HG03521 (cell line): ENCODE results near the gene ADGRG1.

Source experiments
- ATAC-seq: cut with Tn5 transposase; IDR thresholded peaks from one replicate; pipeline ENCODE4 v1.9.1; 2021; ENCODE audit warnings: mild to moderate bottlenecking, moderate library complexity; ENCODE audit not compliant: unreplicated experiment

The ADGRG1 gene

GRCh38 chr16:57634171-57634570 lies 5.7 kb downstream of the ADGRG1 start:
- ATAC-seq = no peak

DNA sequence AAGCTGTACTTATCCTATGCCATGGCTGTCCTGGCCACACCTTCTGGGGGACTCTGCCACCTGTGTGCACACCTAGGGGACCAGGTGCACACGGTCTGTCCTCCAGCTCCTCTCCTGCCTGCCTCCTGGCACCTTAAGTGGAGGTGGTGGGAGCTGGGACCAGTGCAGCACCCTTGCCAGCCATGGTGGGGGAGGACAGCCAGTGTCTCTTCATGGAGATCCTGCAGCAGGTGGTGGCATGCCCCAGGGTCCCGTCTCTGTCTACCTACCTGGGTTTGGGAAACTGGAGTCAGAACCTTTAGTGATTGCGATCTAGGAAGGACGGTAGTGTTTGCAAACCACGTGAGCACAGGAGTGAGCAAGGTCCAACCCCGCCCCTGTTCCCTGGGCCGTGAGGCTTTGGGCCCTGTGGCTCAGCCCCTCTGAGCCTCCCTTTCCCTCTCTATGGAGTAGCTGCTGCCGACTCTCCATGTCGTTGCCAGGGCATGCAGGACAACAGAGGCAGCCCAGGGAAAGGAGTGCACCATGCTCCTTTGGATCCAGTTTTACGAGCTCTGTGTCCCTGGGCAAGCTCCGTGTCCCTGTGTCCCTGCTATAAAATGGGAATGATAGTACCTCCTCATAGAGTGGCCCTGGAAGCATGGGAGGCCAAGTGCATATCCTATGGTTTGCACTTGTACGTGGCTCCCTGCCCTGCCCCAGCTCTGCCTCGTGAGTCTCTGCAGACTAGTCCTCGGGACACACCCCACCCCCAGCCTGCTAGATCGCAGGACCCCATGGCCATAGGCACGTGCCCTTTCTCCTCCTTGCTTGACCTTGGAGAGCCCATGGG lies 7.1 kb downstream of the ADGRG1 start:
- ATAC-seq = no peak

DNA sequence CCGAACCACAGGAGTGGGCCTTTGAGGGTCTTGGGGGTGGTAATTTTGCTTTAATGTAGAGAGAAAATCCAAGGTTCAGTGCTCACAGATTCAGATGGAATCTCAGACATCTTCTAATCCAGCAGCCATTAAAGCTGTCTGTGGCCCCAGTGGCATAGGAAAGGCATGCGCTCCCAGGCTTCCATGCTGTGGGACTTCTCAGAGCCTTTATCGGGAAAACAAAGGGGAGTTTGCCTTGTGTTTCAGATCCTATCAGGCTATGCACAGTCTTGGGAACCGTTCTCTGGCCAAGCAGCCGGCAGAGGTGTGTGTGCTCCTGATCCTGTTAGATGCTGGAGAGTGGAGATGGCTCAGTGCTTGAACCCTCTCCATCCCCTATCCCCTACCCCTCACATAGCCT lies 7.8 kb downstream of the ADGRG1 start:
- ATAC-seq = no peak

- no peak for ATAC-seq
Measured at GRCh38 chr16:57637020-57637419, 8.6 kb downstream of the ADGRG1 start.

GRCh38 chr16:57637424-57637823 lies 9.0 kb downstream of the ADGRG1 start:
- ATAC-seq = no peak

DNA sequence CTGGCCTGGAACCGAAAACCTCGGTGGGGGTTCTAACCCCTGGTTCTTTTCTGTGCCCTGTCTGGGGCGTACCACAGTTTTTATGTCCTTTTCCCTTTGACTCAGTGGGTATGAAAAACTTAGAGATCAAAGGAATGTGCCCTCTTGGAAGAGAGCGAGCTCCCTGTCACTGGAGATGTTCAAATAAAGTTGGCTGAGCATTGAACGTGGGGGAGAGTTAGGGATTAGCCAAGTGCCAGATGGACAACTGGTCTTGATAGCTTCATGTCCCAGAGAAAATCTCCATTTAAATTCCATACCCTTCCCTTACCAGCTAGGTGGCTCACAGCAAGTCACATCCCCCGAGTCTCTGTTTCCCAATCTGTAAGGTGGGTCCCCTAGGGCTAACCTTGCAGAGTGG lies 9.5 kb downstream of the ADGRG1 start:
- no peak for ATAC-seq

DNA sequence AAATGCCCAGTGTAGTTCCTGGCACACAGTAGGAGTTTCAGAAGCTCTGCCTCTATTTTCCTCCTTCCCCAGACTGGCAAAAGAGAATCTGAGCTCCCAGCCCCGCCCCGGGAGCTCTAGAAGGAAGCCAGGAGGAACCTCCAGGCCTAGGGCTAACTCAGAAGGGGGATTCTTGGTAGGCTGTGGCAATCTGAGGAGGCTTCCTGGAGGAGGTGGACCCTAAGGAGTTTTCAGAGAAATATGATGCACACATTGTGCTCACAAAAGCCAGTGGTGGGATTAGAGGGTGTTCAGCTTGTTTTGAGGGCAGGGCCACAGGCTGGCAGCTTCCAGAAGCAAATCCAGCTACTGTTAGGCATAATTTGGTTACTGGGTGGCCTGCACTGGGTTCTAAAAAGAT lies 10.0 kb downstream of the ADGRG1 start:
- ATAC-seq = no peak

DNA sequence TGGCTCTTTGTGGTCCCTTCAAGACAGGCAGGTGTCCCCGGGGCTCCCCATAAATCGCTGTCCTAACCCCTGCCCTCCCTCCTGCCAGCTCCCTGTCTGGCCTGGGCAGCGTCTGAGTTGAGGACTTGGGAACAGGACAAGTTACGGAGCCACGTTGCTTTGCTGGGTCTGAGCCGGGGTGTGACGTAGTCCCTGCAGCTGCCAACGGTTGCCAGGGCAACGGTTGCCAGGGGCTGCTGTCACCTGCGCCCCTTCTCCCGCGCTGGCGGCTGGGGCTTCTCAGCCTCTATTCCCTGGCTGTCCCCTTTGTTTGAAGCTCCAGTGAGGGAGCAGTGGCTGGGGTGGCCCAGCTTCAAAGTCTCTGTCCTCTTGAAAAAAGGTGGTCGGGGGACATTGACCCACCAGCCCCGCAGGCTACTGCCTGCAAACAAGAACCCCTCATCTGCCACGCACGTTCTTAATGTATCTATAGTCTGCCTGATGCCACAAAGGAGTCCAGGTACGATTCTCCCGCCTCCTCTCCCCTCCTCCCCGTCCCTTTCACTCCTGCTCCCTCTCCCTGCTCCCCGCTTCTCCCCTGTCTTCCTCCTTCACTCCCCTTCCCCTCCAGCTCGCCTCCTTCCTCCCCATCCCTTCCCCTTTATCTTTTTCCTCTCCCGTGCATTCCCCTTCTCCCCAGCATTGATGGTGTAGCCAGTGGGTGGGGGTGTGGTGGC lies 10.9 kb downstream of the ADGRG1 start:
- no peak for ATAC-seq

GRCh38 chr16:57640185-57640584 lies 11.8 kb downstream of the ADGRG1 start:
- no peak for ATAC-seq

GRCh38 chr16:57640612-57641011 lies 12.2 kb downstream of the ADGRG1 start:
- no peak for ATAC-seq

DNA sequence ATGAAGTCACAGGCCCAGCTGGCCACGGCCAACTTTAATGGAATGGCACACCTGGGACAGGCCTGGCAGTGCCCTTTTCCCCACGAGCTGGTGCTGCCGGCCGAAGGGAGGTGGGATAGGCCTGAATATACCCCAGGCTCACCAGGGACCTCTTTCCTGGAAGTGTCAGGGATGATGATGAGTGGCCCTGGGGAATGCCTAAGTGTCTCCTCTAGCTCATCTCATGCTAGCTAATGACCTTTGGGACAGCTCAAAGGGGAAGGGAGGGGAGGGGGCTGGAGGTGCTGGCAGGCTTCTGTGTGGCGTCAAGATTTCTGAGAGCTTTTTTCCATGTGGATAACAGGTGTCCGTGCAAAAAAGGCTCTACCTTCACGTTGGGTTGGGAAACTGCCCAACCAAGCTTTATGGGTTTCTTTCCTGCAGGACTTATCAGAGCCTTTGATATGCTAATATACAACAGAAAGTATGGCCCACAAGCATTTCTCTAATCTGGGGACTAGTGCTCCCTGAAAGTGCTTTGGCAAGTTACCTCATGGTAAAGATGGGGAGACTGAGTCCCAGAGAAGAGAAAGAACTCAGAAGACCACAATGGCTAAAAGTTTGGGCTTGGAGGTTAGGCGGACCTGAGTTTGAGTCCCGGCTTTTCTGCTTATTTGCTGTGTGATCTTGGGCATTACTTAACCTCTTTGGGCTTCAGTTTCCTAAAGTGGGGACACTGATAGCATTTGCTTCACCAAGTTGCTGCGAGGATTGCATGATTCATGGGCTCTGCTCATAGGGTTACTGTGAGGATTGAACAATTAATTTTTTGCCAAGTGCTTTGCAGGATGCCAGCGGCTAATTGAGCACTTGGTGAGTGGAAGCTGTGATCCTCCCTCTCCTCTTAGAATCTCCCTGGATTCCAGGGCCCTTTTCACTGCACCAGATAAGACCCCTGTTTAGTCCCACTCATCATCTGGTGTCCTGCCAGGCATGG lies 14.0 kb downstream of the ADGRG1 start:
- ATAC-seq = no peak

GRCh38 chr16:57643147-57643874 lies 14.9 kb downstream of the ADGRG1 start:
- no peak for ATAC-seq

DNA sequence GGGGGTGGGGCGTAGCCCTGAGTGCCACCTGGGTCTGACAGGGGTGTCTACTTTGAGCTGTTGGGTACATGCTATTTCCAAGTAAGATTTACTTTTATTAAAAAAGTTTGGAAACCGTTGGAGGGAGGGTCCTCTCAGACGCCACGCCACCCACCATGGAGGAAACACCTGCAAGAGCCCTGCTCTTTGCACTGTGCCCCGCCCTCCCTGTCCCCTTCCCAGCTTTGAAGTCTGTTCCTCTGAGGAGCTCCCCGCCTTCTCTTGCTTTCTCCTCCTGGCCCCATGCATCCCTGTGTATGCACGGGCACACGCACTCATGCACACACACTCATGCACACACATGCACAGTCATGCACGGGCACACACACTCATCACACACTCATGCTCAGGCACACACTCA lies 15.5 kb downstream of the ADGRG1 start:
- no peak for ATAC-seq

- no peak for ATAC-seq
Measured at GRCh38 chr16:57644383-57645014, 16.1 kb downstream of the ADGRG1 start.

DNA sequence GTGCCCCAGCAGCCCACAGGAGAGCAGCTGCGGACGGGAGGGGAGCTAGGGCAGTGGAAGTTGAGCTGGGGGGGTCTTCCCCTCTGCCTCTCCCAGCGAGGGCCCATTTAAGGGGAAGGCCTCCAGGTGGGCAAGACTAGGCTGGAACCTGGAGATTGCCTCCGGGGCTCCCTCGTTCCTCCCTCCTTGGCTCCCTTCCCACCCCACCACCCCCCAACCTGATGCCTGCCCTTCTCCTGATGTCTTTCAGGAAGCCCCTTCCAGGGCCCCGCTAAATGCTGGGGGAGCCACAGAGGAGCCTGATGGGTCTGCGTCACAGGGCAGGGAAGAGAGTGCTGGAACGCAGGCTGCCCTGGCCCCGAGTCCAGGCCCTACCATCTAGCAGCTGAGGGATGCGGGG lies 16.7 kb downstream of the ADGRG1 start:
- no peak for ATAC-seq

GRCh38 chr16:57645691-57646387 lies 17.4 kb downstream of the ADGRG1 start:
- no peak for ATAC-seq

DNA sequence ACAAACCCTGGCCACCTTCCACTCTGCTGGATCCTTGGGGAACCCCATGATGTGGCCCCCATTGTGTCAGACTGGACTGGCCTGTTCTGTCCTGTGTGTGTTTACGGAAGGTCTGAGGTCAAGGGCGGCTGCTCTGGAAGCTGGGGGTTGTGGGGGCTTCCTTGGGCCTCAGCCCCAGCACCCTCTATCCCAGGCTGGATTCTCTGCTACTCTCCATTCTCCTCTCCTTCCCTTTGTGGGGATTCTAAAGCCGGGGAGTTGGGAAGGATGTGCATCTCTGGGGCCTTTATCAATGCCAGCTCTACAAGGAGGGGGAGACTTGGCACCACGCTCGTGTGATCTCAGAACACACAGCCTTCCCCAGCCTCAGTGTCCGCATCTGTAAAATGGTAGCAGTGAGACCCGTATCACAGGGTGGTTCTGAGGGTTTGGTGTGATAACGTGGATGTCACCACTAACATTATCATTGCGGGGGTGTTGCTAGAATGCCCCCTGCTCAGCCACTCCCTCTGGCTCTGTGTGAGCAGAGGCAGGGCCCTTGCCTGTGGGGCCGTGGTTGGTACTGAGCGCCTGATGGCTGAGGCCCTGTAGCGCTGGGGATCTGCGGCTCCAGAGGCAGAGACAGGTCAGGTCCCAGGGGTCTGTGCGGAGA lies 18.1 kb downstream of the ADGRG1 start:
- ATAC-seq = no peak

- ATAC-seq = no peak
Measured at GRCh38 chr16:57647136-57647875, 18.9 kb downstream of the ADGRG1 start.
